NT2/D1 (cell line): Measurements from ENCODE around the gene NEGR1.

Experiments used
- SUZ12 ChIP-seq: IDR thresholded peaks from 2 replicates; pipeline ENCODE4 v1.6.1; 2011; ENCODE audit not compliant: insufficient read length, insufficient read depth; ENCODE audit errors: extremely low read depth
- YY1 ChIP-seq: IDR thresholded peaks from 2 replicates; pipeline ENCODE4 v1.6.1; 2011; ENCODE audit not compliant: insufficient read length, insufficient read depth

GRCh38 chr1:72324451-72324850, 42.1 kb upstream of the NEGR1 start:
- no peak for TF ChIP-seq YY1
- no peak for TF ChIP-seq SUZ12
